Osteoblast (primary cell): ENCODE results near the gene CEBPB. TPM values are rescaled to one million over a fixed set of nuclear protein-coding genes. Genes with fewer than 3 reads are reported as not detected.

Experiments used
- DNase-seq: peaks from one replicate; pipeline ENCODE4 v3.0.0; 2011; ENCODE audit warnings: low spot score, mixed read lengths; ENCODE audit not compliant: insufficient read length; ENCODE audit errors: missing footprints
- H2AFZ ChIP-seq: 2 replicates; pipeline ENCODE4 v1.6.0; 2011; ENCODE audit warnings: mild to moderate bottlenecking, low read length
- H3K27ac ChIP-seq: 2 replicates; pipeline ENCODE4 v1.5.1; 2011; ENCODE audit warnings: mild to moderate bottlenecking, low read depth, low read length, moderate library complexity
- H3K27me3 ChIP-seq: 2 replicates; pipeline ENCODE4 v1.6.0; 2012; ENCODE audit warnings: mild to moderate bottlenecking, control low read depth, inconsistent platforms, low read length, moderate library complexity; ENCODE audit not compliant: insufficient read depth
- H3K36me3 ChIP-seq: 2 replicates; pipeline ENCODE4 v1.5.1; 2011; ENCODE audit warnings: mild to moderate bottlenecking, low read length, control low read depth, moderate library complexity; ENCODE audit not compliant: insufficient read depth
- H3K4me1 ChIP-seq: 2 replicates; pipeline ENCODE4 v1.5.1; 2011; ENCODE audit warnings: mild to moderate bottlenecking, low read length, control low read depth, moderate library complexity; ENCODE audit not compliant: insufficient read depth
- H3K4me2 ChIP-seq: 2 replicates; pipeline ENCODE4 v1.6.0; 2011; ENCODE audit warnings: mild to moderate bottlenecking, low read length; ENCODE audit not compliant: insufficient read depth
- H3K4me3 ChIP-seq: fragments of 200-600 bp; sonication (generic); 3 replicates; pipeline ENCODE4 v1.5.1; 2012; ENCODE audit warnings: mild to moderate bottlenecking, low read length, inconsistent platforms; ENCODE audit not compliant: insufficient read depth
- H3K79me2 ChIP-seq: 2 replicates; pipeline ENCODE4 v1.6.0; 2012; ENCODE audit warnings: mild to moderate bottlenecking, low read length, control low read depth, inconsistent platforms; ENCODE audit not compliant: insufficient read depth
- H3K9me3 ChIP-seq: 2 replicates; pipeline ENCODE4 v1.5.1; 2011; ENCODE audit warnings: low read depth, low read length, control low read depth
- H4K20me1 ChIP-seq: 2 replicates; pipeline ENCODE4 v1.6.0; 2012; ENCODE audit warnings: mild to moderate bottlenecking, low read length, control low read depth; ENCODE audit not compliant: insufficient read depth
- total RNA-seq: library from RNA; depleted of rRNA; stranded (reverse); fragments of >200 nt; gene quantifications from 2 replicates; pipeline ENCODE4 v1.2.3, GENCODE V29; 2012
- TF ChIP-seq, protein P1 (sequence below): IDR thresholded peaks from 2 replicates; pipeline ENCODE4 v1.5.1; 2011; ENCODE audit warnings: mild to moderate bottlenecking, low read depth, low read length, moderate library complexity; ENCODE audit errors: extremely low read depth

CEBPB gene
- total RNA-seq, 1 donor: 79.3 TPM

DNA sequence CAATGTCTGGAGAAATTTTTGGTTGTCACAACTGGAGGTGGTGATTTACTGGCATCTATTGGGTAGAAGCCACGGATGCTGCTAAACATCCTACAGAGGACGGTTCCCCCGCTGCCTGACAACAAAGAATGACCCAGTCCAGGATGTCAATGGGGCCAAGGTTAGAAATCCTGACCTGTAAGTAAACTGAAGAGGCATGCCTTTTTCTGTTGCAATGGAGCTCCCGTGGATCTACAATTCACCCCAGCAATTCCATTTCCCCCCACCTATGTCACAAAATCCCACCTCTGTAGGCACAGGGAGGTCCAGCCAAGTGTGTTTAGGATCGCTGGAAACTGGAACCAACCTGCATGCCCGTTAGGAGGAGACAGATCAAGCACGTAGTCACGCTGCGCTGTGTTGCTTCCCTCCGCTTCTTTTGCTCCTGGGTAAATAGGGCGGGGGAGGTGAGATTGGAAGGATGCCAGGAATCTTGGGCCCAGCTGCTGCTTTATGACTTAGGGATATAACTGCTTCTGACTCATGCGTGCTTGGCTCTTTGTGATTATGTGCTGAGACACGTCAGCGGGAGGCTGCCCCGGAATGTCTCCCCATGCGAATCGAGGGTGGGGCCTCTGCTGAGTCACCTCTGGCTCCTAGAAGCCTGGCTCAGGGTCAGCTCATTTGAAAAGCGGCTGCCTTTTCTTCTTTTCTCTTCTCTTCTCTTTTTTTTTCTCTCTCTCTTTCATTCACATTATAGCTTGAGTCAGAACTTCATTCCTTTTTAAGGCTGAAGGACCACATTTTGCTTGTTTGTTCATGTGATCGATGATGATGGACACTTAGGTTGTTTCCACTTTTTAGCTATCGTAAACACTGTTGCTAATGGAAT, 24.7 kb upstream of the CEBPB start:
- TF ChIP-seq, protein P1, sequence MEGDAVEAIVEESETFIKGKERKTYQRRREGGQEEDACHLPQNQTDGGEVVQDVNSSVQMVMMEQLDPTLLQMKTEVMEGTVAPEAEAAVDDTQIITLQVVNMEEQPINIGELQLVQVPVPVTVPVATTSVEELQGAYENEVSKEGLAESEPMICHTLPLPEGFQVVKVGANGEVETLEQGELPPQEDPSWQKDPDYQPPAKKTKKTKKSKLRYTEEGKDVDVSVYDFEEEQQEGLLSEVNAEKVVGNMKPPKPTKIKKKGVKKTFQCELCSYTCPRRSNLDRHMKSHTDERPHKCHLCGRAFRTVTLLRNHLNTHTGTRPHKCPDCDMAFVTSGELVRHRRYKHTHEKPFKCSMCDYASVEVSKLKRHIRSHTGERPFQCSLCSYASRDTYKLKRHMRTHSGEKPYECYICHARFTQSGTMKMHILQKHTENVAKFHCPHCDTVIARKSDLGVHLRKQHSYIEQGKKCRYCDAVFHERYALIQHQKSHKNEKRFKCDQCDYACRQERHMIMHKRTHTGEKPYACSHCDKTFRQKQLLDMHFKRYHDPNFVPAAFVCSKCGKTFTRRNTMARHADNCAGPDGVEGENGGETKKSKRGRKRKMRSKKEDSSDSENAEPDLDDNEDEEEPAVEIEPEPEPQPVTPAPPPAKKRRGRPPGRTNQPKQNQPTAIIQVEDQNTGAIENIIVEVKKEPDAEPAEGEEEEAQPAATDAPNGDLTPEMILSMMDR: no peak
- peaks cover 28% of the 10 kb centered on the region for H3K4me1 ChIP-seq
- no peaks in the 10 kb centered on the region for H4K20me1 ChIP-seq
- peak overlapping the region; percentile 66 for H3K4me3 ChIP-seq
- DNase-seq: peak; percentile 98
- H3K27me3 ChIP-seq: no peaks in the 10 kb centered on the region
- no peaks in the 10 kb centered on the region for H3K36me3 ChIP-seq
- H3K27ac ChIP-seq: peak overlapping the region; percentile 95
- H3K4me2 ChIP-seq: peak overlapping the region; percentile 89
- H3K79me2 ChIP-seq: no peaks in the 10 kb centered on the region
- peak overlapping the region; percentile 64 for H2AFZ ChIP-seq
- no peaks in the 10 kb centered on the region for H3K9me3 ChIP-seq

DNA sequence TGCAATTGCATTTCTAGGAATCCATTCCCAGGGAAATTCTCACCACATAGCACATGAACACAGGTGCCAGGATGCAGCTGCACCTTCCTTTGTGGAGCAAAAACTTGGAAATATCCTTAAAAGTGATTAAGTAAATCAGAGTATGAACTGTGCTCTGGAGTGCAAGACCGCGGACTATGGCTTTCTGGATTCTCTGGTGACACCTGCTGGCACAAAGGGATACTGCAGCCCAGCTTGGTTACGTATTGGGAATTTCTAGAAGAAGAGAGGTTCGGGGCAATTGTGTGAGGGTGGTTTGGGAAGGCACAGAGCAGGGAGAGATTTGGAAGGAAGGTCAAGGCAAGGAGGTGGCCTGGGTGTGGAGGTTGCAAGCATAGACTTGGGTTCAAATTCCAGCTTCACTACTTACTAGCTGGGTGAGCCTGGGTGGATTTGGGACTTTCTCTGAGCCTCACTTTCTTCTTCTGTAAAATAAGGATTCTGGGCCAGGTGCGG, 21.3 kb upstream of the CEBPB start:
- no peaks in the 10 kb centered on the region for H3K27me3 ChIP-seq
- H2AFZ ChIP-seq: peak overlapping the region; percentile 80
- no peaks in the 10 kb centered on the region for H4K20me1 ChIP-seq
- H3K36me3 ChIP-seq: no peaks in the 10 kb centered on the region
- H3K27ac ChIP-seq: no peak overlapping the region
- DNase-seq: peak; percentile 93
- no peaks in the 10 kb centered on the region for H3K9me3 ChIP-seq
- TF ChIP-seq, protein P1: peak; percentile 96
- no peak overlapping the region for H3K4me2 ChIP-seq
- H3K79me2 ChIP-seq: no peaks in the 10 kb centered on the region
- no peak overlapping the region for H3K4me3 ChIP-seq
- H3K4me1 ChIP-seq: peaks cover 31% of the 10 kb centered on the region

DNA sequence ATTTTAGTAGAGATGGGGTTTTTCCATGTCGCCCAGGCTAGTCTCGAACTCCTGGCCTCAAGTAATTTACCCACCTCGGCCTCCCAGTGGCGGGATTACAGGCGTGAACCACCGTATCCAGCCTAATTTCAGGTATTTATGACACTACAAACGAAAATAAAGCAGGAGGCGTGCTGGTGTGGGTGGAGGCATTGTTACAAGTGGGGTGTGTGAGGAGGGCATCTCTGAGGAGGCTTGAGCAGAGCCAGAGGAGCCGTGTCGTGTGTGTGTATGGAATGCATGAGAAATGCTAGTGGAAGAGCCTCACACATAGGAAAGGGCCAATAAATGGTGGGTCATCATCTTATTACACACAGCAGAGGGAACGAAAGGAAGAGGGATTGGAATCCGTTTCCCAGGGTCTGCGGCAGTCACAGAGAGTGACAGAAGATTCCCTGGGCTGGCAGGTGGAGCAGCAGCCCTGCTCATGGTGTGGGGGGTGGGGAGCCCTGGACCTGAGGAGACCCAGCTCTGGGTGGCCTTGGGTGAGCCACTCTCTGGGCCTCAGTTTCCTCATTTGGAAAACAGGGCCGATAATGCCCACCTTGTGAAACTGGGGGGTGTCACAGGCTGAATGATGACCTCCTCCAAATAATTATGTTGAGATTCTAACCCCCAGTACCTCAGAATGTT, 19.9 kb upstream of the CEBPB start:
- no peak overlapping the region for H3K4me2 ChIP-seq

More for the DNA sequence above, 19.9 kb upstream of the CEBPB start:
- peak; percentile 26 for DNase-seq
- H3K9me3 ChIP-seq: no peaks in the 10 kb centered on the region
- TF ChIP-seq, protein P1: no peak
- H3K36me3 ChIP-seq: no peaks in the 10 kb centered on the region
- H3K27ac ChIP-seq: no peak overlapping the region
- H3K79me2 ChIP-seq: no peaks in the 10 kb centered on the region
- H3K4me3 ChIP-seq: no peak overlapping the region
- H3K4me1 ChIP-seq: peaks cover 23% of the 10 kb centered on the region
- H2AFZ ChIP-seq: no peak overlapping the region
- no peaks in the 10 kb centered on the region for H3K27me3 ChIP-seq
- no peaks in the 10 kb centered on the region for H4K20me1 ChIP-seq
